LNCAP (cell line): ENCODE measurements around the gene MAMDC2.

Source experiments
- TF ChIP-seq, protein P1 (sequence below): fragments of 450-650 bp; IDR thresholded peaks from 2 replicates; pipeline ENCODE4 v1.5.1; 2017; ENCODE audit warnings: mild to moderate bottlenecking

MAMDC2 gene

DNA sequence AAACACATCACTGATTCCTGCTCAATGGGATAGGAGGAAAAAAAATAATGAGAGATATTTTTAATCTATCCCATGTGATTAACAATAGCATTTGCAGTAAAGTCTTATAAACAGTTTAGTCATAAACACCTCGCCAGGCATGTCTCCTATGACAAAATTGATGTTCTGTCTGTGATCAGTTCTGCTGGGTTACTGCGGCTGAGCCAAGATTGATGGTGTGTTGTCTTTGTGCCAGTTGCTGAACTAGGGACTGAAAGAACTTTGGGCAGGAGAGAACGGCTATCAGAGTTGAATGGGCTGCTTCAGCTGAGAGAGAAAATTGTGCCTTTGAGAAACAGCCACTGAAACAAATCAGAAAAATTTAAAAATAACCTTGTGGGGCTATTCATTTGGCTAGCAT is 37.3 kb upstream of the MAMDC2 start:
- TF ChIP-seq, protein P1, sequence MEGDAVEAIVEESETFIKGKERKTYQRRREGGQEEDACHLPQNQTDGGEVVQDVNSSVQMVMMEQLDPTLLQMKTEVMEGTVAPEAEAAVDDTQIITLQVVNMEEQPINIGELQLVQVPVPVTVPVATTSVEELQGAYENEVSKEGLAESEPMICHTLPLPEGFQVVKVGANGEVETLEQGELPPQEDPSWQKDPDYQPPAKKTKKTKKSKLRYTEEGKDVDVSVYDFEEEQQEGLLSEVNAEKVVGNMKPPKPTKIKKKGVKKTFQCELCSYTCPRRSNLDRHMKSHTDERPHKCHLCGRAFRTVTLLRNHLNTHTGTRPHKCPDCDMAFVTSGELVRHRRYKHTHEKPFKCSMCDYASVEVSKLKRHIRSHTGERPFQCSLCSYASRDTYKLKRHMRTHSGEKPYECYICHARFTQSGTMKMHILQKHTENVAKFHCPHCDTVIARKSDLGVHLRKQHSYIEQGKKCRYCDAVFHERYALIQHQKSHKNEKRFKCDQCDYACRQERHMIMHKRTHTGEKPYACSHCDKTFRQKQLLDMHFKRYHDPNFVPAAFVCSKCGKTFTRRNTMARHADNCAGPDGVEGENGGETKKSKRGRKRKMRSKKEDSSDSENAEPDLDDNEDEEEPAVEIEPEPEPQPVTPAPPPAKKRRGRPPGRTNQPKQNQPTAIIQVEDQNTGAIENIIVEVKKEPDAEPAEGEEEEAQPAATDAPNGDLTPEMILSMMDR = no peak

DNA sequence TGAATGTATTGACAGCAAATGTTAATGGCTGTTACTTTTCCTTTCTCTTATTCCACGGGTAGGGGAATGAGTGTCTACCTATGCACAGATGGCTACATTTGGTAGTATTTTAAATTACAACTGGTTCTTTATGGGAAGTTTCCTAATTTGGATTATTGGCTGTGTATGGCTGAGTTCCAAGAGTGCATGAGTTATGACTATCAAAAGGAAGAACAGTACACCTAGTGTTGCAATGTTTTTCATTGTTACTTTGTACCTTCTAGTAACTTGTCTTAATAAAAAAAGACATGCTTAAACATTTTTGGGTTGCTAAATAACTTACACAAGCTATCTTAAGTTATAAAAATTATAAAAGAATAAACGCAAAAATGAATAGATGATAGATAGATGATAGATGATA is 35.8 kb upstream of the MAMDC2 start:
- TF ChIP-seq, protein P1 = no peak

DNA sequence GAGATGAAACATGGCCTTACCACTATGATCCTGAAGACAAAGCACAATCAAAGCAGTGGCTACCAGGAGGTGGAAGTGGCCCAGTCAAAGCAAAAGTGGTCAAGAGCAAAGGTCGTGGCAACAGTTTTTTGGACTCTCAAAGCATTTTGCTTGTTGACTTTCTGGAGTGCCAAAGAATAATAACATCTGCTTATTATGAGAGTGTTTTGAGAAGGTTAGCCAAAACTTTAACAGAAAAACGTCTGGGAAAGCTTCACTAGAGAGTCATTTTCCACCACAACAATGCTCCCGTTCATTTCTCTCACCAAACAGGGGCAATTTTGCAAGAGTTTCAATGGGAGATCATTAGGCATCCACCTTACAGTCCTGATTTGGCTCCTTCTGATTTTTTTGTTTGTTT is 33.6 kb upstream of the MAMDC2 start:
- TF ChIP-seq, protein P1 = no peak

DNA sequence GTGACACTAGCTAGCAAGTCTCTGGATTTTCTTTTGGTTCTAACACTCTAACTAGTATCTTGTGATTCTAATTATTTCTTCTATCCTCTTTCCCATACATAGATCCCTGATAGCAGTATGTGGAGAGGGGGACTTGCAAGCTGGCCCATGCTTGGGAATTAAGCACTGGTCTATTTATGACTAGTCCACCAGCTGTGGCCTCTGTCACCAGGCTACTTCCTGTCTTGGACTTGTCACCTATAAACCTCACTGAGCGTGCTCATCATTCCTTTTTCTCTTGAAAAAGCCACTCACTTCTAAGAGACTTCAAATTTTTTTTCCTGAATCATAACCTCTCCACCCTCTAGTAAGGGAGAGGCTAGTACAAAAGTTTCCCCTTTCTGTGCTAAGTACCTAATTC is 32.3 kb upstream of the MAMDC2 start:
- TF ChIP-seq, protein P1 = no peak

DNA sequence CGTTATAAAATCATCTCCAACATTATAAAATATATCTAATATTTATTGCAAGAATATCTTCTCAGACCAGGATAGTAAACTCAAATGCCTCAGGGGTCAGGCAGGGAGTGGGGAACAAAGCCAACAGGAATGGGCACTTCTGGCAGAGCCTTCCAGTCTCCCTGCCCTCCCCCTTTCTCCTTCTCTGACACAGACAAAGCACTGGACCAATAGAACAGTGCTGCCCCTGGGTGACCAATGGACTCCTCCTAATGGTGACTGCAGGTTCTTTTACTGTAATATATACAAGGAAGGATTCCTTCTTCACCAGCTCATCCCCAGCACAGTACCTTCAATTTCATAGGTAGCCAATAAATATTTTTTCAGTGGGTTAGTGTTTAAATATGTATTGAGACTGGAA is 31.1 kb upstream of the MAMDC2 start:
- TF ChIP-seq, protein P1 = no peak

DNA sequence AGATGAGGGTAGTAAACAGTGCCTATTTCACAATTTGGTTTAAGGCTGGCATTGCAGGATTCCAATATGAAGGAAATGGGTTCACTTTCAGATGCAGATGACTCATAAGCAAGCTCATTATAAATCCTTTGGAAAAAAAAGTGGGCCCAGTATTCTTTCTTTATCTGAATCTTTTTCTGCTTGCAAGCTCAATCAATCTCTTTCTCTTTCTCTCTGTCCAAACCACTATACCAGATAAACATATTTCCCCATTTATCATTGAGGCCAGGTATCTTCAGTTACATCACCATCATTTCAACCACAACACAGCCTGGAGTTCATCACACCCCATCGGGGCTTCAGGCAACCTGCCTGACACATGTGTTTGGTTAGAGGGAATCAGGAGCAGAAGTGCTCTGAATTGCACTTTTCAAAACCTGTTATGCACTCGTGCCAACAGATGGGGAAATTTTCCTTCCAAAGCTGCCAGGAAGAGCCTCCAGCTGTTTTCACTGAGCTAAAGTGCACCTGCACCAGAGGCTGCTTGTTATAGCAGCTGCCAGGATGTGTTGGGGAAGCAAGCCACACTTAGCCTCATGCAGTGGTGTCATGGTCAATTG is 30.0 kb upstream of the MAMDC2 start:
- TF ChIP-seq, protein P1 = no peak

DNA sequence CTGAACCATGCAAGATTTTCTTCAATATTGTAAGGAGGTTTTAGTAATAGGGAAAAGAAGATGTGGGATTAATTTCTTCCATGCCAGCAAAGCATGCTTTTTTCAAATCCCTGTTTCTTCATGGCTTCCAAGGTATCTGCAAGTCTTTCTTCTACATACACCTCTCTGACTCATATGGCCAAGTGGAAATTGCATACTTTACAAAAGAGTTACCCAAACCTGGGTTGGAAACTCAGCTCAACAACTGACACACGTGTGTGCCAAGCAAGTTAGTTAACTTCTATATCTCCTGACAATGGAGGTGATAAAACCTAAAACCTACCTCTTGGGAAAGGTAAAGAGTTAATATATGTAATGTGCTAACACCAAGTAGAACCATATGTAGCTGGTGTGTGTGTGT is 28.5 kb upstream of the MAMDC2 start:
- TF ChIP-seq, protein P1 = no peak

DNA sequence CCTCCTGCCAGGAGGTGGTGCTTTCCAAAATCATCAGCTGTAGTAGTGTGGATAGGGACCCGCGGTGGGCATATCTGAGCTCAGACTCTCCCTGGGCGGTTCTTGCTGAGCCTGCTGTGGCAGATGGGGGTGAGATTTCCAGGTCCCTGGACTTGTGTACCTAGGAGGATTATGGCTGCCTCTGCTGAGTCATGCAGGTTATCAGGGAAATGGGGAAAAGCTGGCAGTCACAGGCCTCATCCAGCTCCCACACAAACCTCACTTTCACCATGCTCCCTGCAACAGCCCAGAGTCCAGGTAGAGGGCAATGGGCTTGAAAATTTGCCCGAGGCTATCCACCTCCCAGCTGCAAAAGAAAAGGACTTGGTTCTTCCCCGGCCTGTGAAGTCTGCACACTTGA is 23.4 kb upstream of the MAMDC2 start:
- TF ChIP-seq, protein P1 = no peak
